Duodenal mucosa (tissue), 2 donors: ENCODE measurements around the gene RNF19B.

Source experiments
- H3K27ac ChIP-seq: one replicate; pipeline ENCODE4 v1.7.0; 2013; ENCODE audit warnings: low read depth, low read length
- H3K27me3 ChIP-seq, 2 donors: one replicate each; pipeline ENCODE4 v1.7.0; 2013; ENCODE audit warnings: low read length in 2 of 2, control low read depth in 1 of 2; ENCODE audit not compliant: insufficient read depth in 2 of 2, control insufficient read depth in 1 of 2
- H3K36me3 ChIP-seq, 2 donors: one replicate each; pipeline ENCODE4 v1.7.0; 2013; ENCODE audit warnings: low read length in 2 of 2, control low read depth in 1 of 2; ENCODE audit not compliant: insufficient read depth in 2 of 2, control insufficient read depth in 1 of 2
- H3K4me1 ChIP-seq, 2 donors: one replicate each; pipeline ENCODE4 v1.7.0; 2013; ENCODE audit warnings: low read length in 2 of 2, control low read depth in 1 of 2; ENCODE audit not compliant: insufficient read depth in 2 of 2, control insufficient read depth in 1 of 2
- H3K4me3 ChIP-seq, 2 donors: one replicate each; pipeline ENCODE4 v1.7.0; 2013; ENCODE audit warnings: low read length in 2 of 2, low read depth in 1 of 2
- H3K9ac ChIP-seq, 2 donors: one replicate each; pipeline ENCODE4 v1.7.0; 2013; ENCODE audit warnings: low read length in 2 of 2, low read depth in 1 of 2
- H3K9me3 ChIP-seq, 2 donors: one replicate each; pipeline ENCODE4 v1.7.0; 2013; ENCODE audit warnings: low read length in 2 of 2, control low read depth in 1 of 2; ENCODE audit not compliant: control insufficient read depth in 1 of 2

Gene RNF19B

DNA sequence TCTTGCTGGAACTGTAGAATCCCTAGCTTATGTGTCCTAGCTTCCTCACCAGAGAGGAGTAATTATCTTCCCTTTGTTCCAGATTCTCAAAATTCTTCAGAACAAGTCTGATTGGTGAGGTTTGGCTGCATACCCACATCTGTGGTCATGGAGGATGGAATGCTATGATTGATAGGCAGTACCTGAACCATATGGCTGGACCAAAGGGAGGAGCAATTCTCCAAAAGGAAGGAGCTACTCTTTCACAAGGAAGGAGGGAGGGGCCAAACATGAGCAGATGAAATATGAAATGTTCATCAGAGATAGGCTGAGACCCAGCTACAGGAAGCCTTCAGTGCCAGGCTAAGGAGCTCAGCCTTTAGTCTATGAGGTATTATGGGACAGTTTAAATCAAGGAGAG lies 5.0 kb upstream of the RNF19B start:
- H3K27me3 ChIP-seq: peaks cover 5 to 6% of the 10 kb centered on the region in 2 donors
- no peaks in the 10 kb centered on the region for H3K36me3 ChIP-seq
- peaks cover 4 to 8% of the 10 kb centered on the region in 2 donors for H3K4me1 ChIP-seq
- H3K4me3 ChIP-seq: no peak overlapping the region
- no peaks in the 10 kb centered on the region for H3K9me3 ChIP-seq
- no peak overlapping the region for H3K27ac ChIP-seq
- no peak overlapping the region for H3K9ac ChIP-seq

DNA sequence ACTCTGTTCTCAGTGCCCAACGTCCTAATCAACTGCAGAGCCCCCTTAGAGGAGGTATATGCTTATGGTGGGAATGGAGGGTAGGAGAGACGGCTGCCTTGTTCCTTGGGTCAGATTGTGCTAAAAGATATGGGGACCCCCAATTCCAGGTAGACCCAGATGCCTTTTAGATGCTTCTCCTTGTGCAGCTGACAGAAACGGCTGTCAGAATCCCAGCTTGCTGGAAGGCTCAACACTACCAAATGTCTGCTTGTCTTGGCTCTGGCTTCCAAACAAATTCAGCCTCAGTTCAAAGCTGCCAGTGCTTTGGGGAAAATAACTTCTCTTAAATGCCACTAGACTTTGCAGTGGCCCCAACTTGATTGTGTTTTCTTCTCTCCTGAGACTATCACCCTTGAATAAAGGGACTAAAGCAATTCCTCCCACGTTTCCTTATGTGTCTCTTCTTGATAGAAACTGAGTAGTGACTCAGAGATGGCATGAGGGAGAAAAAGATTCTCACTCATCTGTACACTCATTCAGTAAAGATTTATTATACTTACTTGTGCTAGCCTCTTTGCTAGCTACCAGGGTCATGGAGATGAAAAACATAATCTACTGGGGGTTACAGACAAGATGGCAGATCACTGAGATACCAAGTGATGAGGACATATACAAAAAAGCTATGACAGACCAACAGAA lies 3.4 kb upstream of the RNF19B start:
- peaks cover 6 to 11% of the 10 kb centered on the region in 2 donors for H3K4me1 ChIP-seq

DNA sequence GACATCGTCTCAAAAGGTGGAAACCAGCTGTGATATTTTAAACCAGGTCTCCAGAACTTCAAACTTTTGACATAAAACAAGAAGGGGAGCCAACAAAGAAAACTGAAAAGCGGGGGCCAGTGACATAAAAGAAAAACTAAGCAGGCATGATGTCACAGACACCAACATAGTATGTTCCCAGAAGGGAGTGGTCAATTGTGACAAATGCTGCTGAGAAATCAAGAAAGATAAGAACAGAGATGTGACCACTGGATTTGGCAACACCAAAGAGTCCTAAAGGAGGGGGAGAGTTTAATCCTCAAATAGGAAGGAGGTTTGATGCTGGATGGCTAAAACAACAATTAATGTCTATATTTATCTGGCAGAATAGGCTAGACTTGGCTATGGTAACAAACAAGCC lies 2.3 kb upstream of the RNF19B start:
- Histone ChIP-seq H3K4me1 (peaks cover 17 to 18% of the 10 kb centered on the region in 2 donors), H3K36me3 (no peaks in the 10 kb centered on the region), H3K27ac (no peak overlapping the region), H3K9me3 (no peaks in the 10 kb centered on the region), H3K4me3 (no peak overlapping the region), H3K9ac (no peak overlapping the region), H3K27me3 (no peaks in the 10 kb centered on the region)

More for the DNA sequence above, 3.4 kb upstream of the RNF19B start:
- H3K27ac ChIP-seq: no peak overlapping the region
- H3K27me3 ChIP-seq: peaks cover 5 to 6% of the 10 kb centered on the region in 2 donors
- no peak overlapping the region for H3K4me3 ChIP-seq
- H3K9me3 ChIP-seq: no peaks in the 10 kb centered on the region
- no peak overlapping the region for H3K9ac ChIP-seq
- no peaks in the 10 kb centered on the region for H3K36me3 ChIP-seq

DNA sequence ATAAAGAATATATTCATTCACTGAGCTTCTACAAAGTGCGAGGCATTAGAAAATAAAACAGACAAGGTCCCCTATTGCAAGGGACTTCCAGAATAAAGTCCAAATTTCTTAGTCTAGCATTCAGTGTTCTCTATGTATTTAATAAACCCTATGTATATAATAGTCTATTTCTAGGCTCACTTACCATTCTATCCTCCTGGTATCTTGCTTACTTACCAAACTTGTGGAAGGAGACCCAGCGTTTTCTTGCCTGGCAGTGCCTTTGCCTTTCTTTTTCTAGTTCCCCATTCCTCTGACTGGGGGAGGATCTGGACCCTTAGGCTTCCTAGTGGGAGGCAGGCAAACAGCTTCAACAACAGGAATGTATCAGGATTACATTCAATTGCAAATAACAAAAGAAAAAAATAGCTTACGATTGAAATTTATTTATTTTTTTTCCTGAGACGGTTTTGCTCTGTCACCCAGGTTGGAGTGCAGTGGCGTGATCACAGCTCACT lies 690 bp upstream of the RNF19B start:
- peaks cover 24 to 26% of the 10 kb centered on the region in 2 donors for H3K4me1 ChIP-seq
- H3K27ac ChIP-seq: no peak overlapping the region
- no peaks in the 10 kb centered on the region for H3K36me3 ChIP-seq
- no peaks in the 10 kb centered on the region for H3K27me3 ChIP-seq
- H3K4me3 ChIP-seq: peak overlapping the region; percentile 55 to 76
- H3K9ac ChIP-seq: peak overlapping the region; percentile 3 to 18
- no peaks in the 10 kb centered on the region for H3K9me3 ChIP-seq

DNA sequence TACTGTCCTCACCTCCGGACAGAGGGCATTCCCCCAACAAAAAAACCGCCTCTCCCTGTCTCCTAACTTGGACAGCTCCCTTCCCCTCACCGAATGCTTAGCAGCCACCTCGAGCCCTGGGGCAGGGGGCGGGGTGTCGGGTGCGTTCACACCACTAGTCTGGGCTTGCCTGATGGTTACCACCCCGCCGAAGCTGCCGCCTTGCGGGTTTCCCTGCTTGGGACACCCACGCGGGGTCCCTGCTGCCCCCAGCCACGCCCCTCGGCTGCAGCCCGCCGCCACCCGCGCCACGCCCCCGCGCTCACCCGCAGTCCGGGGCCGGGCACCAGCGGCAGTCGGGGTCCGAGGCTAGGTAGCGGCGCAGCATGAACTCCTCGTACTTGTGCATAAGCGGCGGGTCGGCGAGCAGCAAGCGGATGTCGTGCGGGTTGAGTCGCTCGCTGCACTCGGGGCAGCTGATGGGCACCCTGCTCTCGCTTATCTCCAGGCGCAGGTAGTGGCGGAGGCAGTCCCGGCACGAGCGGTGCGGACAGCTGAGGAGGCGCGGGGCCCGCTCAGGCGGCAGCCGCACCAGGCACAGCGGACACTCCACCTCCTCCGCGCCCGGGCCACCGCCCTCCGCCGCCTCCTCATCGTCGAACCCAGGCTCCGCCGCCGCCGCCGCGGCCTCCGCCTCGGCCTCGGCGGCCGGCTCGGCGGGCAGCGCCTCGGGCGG lies 706 bp downstream of the RNF19B start:
- Histone ChIP-seq H3K27ac (peak overlapping the region; percentile 88), H3K4me1 (peaks cover 24 to 26% of the 10 kb centered on the region in 2 donors), H3K36me3 (peaks cover 0 to 2% of the 10 kb centered on the region in 2 donors), H3K4me3 (peak overlapping the region; percentile 91 to 96), H3K27me3 (no peaks in the 10 kb centered on the region), H3K9me3 (no peaks in the 10 kb centered on the region), H3K9ac (peak overlapping the region; percentile 73 to 92)

DNA sequence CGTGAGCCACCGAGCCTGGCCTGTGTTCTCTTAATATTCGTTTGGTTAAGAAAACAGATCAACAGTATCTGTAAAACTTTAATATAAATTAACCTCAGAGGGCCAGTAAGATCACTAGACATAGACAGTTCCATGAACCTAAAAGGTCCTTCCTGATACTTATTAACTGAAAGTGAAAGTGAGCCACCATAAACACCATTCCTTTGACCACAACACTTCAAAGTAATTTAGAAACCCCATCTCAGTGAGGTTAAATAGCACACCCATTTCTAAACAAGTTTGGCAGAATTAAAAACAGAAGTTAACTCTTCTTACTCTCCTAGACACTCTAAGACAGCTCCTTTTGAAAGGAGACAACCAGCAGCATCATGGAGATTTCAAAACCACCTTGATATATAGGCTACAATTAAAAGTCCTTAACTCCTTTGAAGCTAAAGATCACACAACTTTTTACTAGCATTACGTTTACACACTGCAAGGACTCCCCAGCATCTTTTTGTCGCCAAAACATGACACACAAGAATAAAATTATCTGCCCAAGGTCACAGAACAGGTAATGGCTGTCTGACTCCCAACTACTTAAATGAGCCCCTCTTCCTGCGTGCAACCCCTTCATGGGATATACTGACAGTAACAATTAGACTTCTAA lies 2.2 kb downstream of the RNF19B start:
- H3K4me3 ChIP-seq: peak overlapping the region; percentile 91 to 96
- no peaks in the 10 kb centered on the region for H3K27me3 ChIP-seq
- peaks cover 24 to 26% of the 10 kb centered on the region in 2 donors for H3K4me1 ChIP-seq
- peak overlapping the region; percentile 73 to 75 for H3K9ac ChIP-seq
- peak overlapping the region; percentile 60 for H3K27ac ChIP-seq
- H3K36me3 ChIP-seq: peaks cover 0 to 5% of the 10 kb centered on the region in 2 donors
- H3K9me3 ChIP-seq: no peaks in the 10 kb centered on the region

DNA sequence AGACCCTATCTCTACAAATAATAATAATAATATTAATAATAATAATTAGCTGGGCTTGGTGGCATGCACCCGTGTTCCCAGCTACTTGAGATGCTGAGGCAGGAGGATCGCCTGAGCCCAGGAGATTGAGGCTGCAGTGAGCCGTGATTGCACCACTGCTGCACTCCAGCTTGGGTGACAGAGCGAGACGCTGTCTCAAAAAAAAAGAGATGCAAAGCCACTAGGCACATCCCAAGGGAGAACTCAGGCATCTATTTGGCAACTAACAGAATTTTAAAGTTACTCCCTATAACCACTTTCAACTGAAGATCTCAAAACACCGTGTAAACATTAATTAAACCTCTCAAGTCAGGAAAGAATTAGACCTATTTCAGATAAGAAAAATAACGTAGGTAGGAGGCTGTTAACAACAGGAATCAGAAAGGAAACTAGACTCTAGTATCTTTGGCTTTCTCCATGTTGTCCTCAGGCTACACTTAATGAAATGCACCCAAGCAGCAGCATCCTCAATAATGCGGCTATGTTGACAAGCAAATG lies 3.7 kb downstream of the RNF19B start:
- Histone ChIP-seq H3K9me3 (no peaks in the 10 kb centered on the region), H3K9ac (no peak overlapping the region), H3K36me3 (peaks cover 4 to 5% of the 10 kb centered on the region in 2 donors), H3K27ac (no peak overlapping the region), H3K4me3 (peak overlapping the region in 1 of 2 donors; percentile 3), H3K27me3 (no peaks in the 10 kb centered on the region), H3K4me1 (peaks cover 24 to 31% of the 10 kb centered on the region in 2 donors)

DNA sequence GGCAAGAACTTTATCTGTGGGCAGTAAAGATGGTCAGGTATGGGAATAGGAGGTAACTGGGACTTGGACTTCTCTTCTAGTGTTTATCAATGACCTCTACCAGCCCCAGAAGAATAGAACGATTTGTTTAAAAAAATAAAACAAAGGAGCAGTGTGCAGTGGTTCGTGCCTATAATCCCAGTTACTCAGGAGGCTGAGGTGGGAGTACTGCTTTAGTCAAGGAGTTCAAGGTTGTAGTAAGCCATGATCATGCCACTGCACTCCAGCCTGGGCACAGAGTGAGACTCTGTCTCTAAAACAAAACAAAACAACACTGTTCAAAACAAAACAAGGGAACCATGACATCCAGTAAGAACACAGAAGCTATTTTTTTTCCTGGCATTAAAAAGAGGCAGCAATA lies 4.3 kb downstream of the RNF19B start:
- peaks cover 4 to 5% of the 10 kb centered on the region in 2 donors for H3K36me3 ChIP-seq
- H3K27ac ChIP-seq: no peak overlapping the region
- H3K4me1 ChIP-seq: peaks cover 24 to 30% of the 10 kb centered on the region in 2 donors
- no peak overlapping the region for H3K9ac ChIP-seq
- H3K9me3 ChIP-seq: no peaks in the 10 kb centered on the region
- H3K27me3 ChIP-seq: no peaks in the 10 kb centered on the region
- no peak overlapping the region for H3K4me3 ChIP-seq

DNA sequence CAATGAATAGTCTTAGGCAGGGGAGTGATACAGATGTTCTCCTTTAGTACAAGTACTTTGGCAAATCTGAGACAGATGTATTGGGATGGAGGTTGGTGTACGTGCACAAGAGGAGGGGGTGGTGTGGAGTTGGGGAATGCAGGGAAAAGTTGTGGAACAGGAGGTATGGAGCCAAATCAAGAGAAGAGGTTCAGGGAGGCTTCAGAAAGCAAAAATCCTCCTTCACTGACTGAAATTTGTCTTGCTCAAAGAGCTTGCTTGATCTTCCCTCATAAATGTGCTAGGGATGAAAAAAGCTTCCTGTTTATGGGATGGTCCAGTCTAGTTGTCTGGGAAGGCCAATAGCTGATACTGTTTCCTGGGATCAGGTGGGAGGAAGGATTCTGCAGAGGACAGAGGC lies 5.8 kb downstream of the RNF19B start:
- peaks cover 21 to 27% of the 10 kb centered on the region in 2 donors for H3K4me1 ChIP-seq
- H3K9me3 ChIP-seq: no peaks in the 10 kb centered on the region
- no peak overlapping the region for H3K27ac ChIP-seq

More for the DNA sequence above, 5.8 kb downstream of the RNF19B start:
- Histone ChIP-seq H3K4me3 (no peak overlapping the region), H3K9ac (no peak overlapping the region), H3K27me3 (no peaks in the 10 kb centered on the region), H3K36me3 (peaks cover 5 to 8% of the 10 kb centered on the region in 2 donors)
